K562 (cell line): ENCODE data around the gene SPRTN. TPM values are rescaled to one million over a fixed set of nuclear protein-coding genes. Genes with fewer than 3 reads are reported as not detected.
A peak's percentile ranks its signal among the peaks of the same experiment; 100 is the strongest.

ENCODE experiments used
- ARHGAP35 ChIP-seq: fragments of 450-650 bp; IDR thresholded peaks from 2 replicates; pipeline ENCODE4 v1.6.1; 2018; ENCODE audit not compliant: partially characterized antibody
- BRF1 ChIP-seq: IDR thresholded peaks from 3 replicates; pipeline ENCODE4 v1.6.1; 2011; ENCODE audit warnings: borderline replicate concordance, mild to moderate bottlenecking; ENCODE audit not compliant: insufficient read length; ENCODE audit errors: extremely low read depth
- CREB5 ChIP-seq: fragments of 250-450 bp; sonication (Bioruptor Pico); IDR thresholded peaks from 2 replicates; pipeline ENCODE4 v1.5.0; 2020; ENCODE audit warnings: mild to moderate bottlenecking
- EP300 ChIP-seq: IDR thresholded peaks from 2 replicates; pipeline ENCODE4 v1.6.1; 2012; ENCODE audit warnings: low read length, improper control_type of control experiment
- FUS ChIP-seq: fragments of 200-400 bp; formaldehyde crosslinking; optimal IDR thresholded peaks from 2 replicates; pipeline ENCODE3; 2017; ENCODE audit warnings: low read depth, low read length
- HMBOX1 ChIP-seq: sonication (generic); IDR thresholded peaks from 2 replicates; pipeline ENCODE4 v1.6.1; 2016
- KAT2B ChIP-seq: IDR thresholded peaks from one replicate; pipeline ENCODE4 v1.6.1; 2012; ENCODE audit warnings: low read depth, mild to moderate bottlenecking, control low read depth, inconsistent platforms, low read length, moderate library complexity
- MAFK ChIP-seq: IDR thresholded peaks from 2 replicates; pipeline ENCODE4 v1.6.1; 2011; ENCODE audit warnings: low read length, improper control_type of control experiment
- MAZ ChIP-seq, 2 experiments: fragments of 450-650 bp in 1 of 2; sonication (generic) in 1 of 2; formaldehyde crosslinking; IDR thresholded peaks in 1 of 2; conservative IDR thresholded peaks in 1 of 2; 2 replicates each; pipeline versions ENCODE4 v1.4.0 to v1.5.0; 2020; ENCODE audit warnings: mild to moderate bottlenecking in 1 of 2, missing genetic modification reagents in 1 of 2
- MBD1 ChIP-seq: fragments of 250-450 bp; sonication (Bioruptor Pico); IDR thresholded peaks from 2 replicates; pipeline ENCODE4 v1.8.0; 2022; ENCODE audit warnings: inconsistent platforms
- MXI1 ChIP-seq: IDR thresholded peaks from 2 replicates; pipeline ENCODE4 v1.6.1; 2011; ENCODE audit warnings: low read depth, mild to moderate bottlenecking, improper control_type of control experiment, low read length
- PATZ1 ChIP-seq: fragments of 250-450 bp; sonication (Bioruptor Pico); IDR thresholded peaks from 2 replicates; pipeline ENCODE4 v1.5.0; 2020; ENCODE audit warnings: mild to moderate bottlenecking, borderline replicate concordance
- STAT5A ChIP-seq: IDR thresholded peaks from 2 replicates; pipeline ENCODE4 v1.6.1; 2012; ENCODE audit warnings: low read length, inconsistent platforms, borderline replicate concordance
- VEZF1 ChIP-seq: fragments of 200-800 bp; sonication (Bioruptor generic); IDR thresholded peaks from 2 replicates; pipeline ENCODE4 v1.6.1; 2017; ENCODE audit warnings: missing genetic modification characterization, missing compliant biosample characterization
- ZNF449 ChIP-seq: fragments of 250-450 bp; sonication (Bioruptor Pico); IDR thresholded peaks from 2 replicates; pipeline ENCODE4 v1.8.0; 2022; ENCODE audit warnings: moderate library complexity, mild to moderate bottlenecking, inconsistent platforms
- ZNF75A ChIP-seq: fragments of 450-650 bp; formaldehyde crosslinking; IDR thresholded peaks from 2 replicates; pipeline ENCODE4 v1.4.0; 2020; ENCODE audit warnings: mild to moderate bottlenecking
- polyA plus RNA-seq, 8 experiments: library from polyadenylated mRNA; depleted of rRNA in 4 of 8; stranded (reverse) in 5 of 8; unstranded in 3 of 8; fragments of >200 nt; fragmentation: Nextera tagmentation in 2 of 8; fragmentation: Illumina TruSeq in 1 of 8; extraction: Ambion mirVana in 2 of 8; extraction: Trizol in 1 of 8; gene quantifications; 2 replicates each; pipeline versions ENCODE4 v1.2.1 to v1.2.3, GENCODE V29; 2011 to 2014; ENCODE audit warnings: inconsistent platforms in 1 of 8, missing spikeins in 1 of 8
- total RNA-seq, 7 experiments: library from RNA; depleted of rRNA in 6 of 7; stranded (reverse); fragments of >200 nt in 6 of 7; fragmentation: Illumina TruSeq in 2 of 7; extraction: Trizol in 2 of 7; gene quantifications; 2 replicates each; pipeline versions ENCODE4 v1.2.1 to v1.2.3, GENCODE V29; 2011 to 2021; ENCODE audit warnings: low replicate concordance in 1 of 7

SPRTN gene
- total and polyA plus RNA-seq, 9 of the 15 experiments (the other 6 are each of a cell fraction or from before 2014, with no cell fraction given) = 8.1 to 32.5 (median 21.2) TPM

- TF ChIP-seq CREB5 (CRISPR knock-in tag) (no peak), ZNF449 (no peak), MXI1 (peak; percentile 62; the same call in 1 of the 2 replicates), MBD1 (CRISPR knock-in tag) (no peak), MAFK (peak; percentile 88), PATZ1 (CRISPR knock-in tag) (no peak), EP300 (no peak), BRF1 (no peak), VEZF1 (CRISPR knock-in tag) (no peak; the same call in 1 of the 2 replicates), MAZ (CRISPR knock-in tag; conservative IDR thresholded peaks at IDR 0.05 in 1 of 2, IDR thresholded peaks at IDR 0.05 in 1 of 2) (peak; percentile 53 to 92), KAT2B (no peak), ARHGAP35 (peak; percentile 95), FUS (no peak), ZNF75A (CRISPR knock-in tag) (0 out of 2 replicates have a peak, but pooled peaks have one; percentile 43), HMBOX1 (peak; percentile 63; the same call in 1 of the 2 replicates), STAT5A (no peak)
Observed at GRCh38 chr1:231337472-231338269, 422 bp upstream of the SPRTN start, which contains the start of gene EXOC8 (continued).
